ENCODE data around the gene NDFIP2. TPM values are rescaled to one million over a fixed set of nuclear protein-coding genes. Genes with fewer than 3 reads are reported as not detected.

NDFIP2 gene
- total RNA-seq, 4 donors from 2014 or later, result 56.9 to 116 (median 83.6) TPM

- no peak for TF ChIP-seq POLR2A (IDR thresholded peaks at IDR 0.05)
- no peak for TF ChIP-seq CTCF (IDR thresholded peaks at IDR 0.05)
- no peak for TF ChIP-seq EP300 (IDR thresholded peaks at IDR 0.05; ENCODE audit: low read depth)
- TF ChIP-seq POLR2AphosphoS5 (IDR thresholded peaks at IDR 0.05), result no peak
- DNase-seq, result no peak
- H3K27me3 ChIP-seq, result no peaks in the 10 kb centered on the region
- intact Hi-C loops (cut with DNase I; ENCODE audit: low total_unique reads), result no loop called here
- no peaks in the 10 kb centered on the region for H3K4me1 ChIP-seq
- no peak overlapping the region for H3K27ac ChIP-seq
- H3K9me3 ChIP-seq, result no peaks in the 10 kb centered on the region
- WGBS, 2 donors (ENCODE audit: low coverage in 1 of 2), result 76 to 79% methylated on average over 4 of the region's 4 CpGs
- in situ Hi-C loops (cut with MboI; ENCODE audit: low pct_ligation_motif_present in 1 of 4, low pct_unique_long_range_greater_than_20kb in 1 of 4, low sequenced_read_pairs in 3 of 4), result no loop called here
- no peak overlapping the region for H3K4me3 ChIP-seq
- no peaks in the 10 kb centered on the region for H3K36me3 ChIP-seq
Measured at GRCh38 chr13:79547211-79548195, 66.5 kb downstream of the NDFIP2 start.

- in situ Hi-C loops (cut with MboI; ENCODE audit: low pct_ligation_motif_present in 1 of 4, low pct_unique_long_range_greater_than_20kb in 1 of 4, low sequenced_read_pairs in 3 of 4), result no loop called here
- no peaks in the 10 kb centered on the region for H3K27me3 ChIP-seq
- no peak overlapping the region for H3K27ac ChIP-seq
- no peak for DNase-seq
- intact Hi-C loops (cut with DNase I; ENCODE audit: low total_unique reads), result no loop called here
- H3K4me3 ChIP-seq, result no peak overlapping the region
- H3K9me3 ChIP-seq, result no peaks in the 10 kb centered on the region
- TF ChIP-seq POLR2AphosphoS5 (IDR thresholded peaks at IDR 0.05), result no peak
- no peaks in the 10 kb centered on the region for H3K36me3 ChIP-seq
- H3K4me1 ChIP-seq, result no peaks in the 10 kb centered on the region
Measured at GRCh38 chr13:79548902-79549301, 67.9 kb downstream of the NDFIP2 start.

- in situ Hi-C loops (cut with MboI; ENCODE audit: low pct_ligation_motif_present in 1 of 4, low pct_unique_long_range_greater_than_20kb in 1 of 4, low sequenced_read_pairs in 3 of 4), result no loop called here
- intact Hi-C loops (cut with DNase I; ENCODE audit: low total_unique reads), result no loop called here
- DNase-seq, result no peak
Measured at GRCh38 chr13:79549355-79550106, 68.6 kb downstream of the NDFIP2 start.

GRCh38 chr13:79557666-79558065 is 76.7 kb downstream of the NDFIP2 start:
- no peak for DNase-seq
- in situ Hi-C loops (cut with MboI; ENCODE audit: low pct_ligation_motif_present in 1 of 4, low pct_unique_long_range_greater_than_20kb in 1 of 4, low sequenced_read_pairs in 3 of 4), result no loop called here
- H3K9me3 ChIP-seq, result peaks cover 6 to 15% of the 10 kb centered on the region in 2 donors
- intact Hi-C loops (cut with DNase I; ENCODE audit: low total_unique reads), result no loop called here
- 96 to 100% methylated on average over 2 of the region's 2 CpGs for WGBS, 2 donors (ENCODE audit: low coverage in 1 of 2)
- H3K4me1 ChIP-seq, result no peaks in the 10 kb centered on the region
- no peaks in the 10 kb centered on the region for H3K27me3 ChIP-seq
- H3K4me3 ChIP-seq, result no peak overlapping the region
- no peak for TF ChIP-seq POLR2AphosphoS5 (IDR thresholded peaks at IDR 0.05)
- no peak for TF ChIP-seq CTCF (IDR thresholded peaks at IDR 0.05)
- TF ChIP-seq POLR2A (IDR thresholded peaks at IDR 0.05), result no peak
- TF ChIP-seq EP300 (IDR thresholded peaks at IDR 0.05; ENCODE audit: low read depth), result no peak
- H3K36me3 ChIP-seq, result peaks cover 0 to 15% (median 0%) of the 10 kb centered on the region in 4 donors
- H3K27ac ChIP-seq, result no peak overlapping the region

More at GRCh38 chr13:79549355-79550106, 68.6 kb downstream of the NDFIP2 start:
- Histone ChIP-seq H3K27me3 (no peaks in the 10 kb centered on the region), H3K9me3 (no peaks in the 10 kb centered on the region), H3K4me1 (no peaks in the 10 kb centered on the region), H3K27ac (no peak overlapping the region), H3K36me3 (no peaks in the 10 kb centered on the region), H3K4me3 (no peak overlapping the region)
- 72 to 86% methylated on average over 2 of the region's 2 CpGs for WGBS, 2 donors (ENCODE audit: low coverage in 1 of 2)
- TF ChIP-seq POLR2AphosphoS5 (IDR thresholded peaks at IDR 0.05) (no peak), EP300 (IDR thresholded peaks at IDR 0.05; ENCODE audit: low read depth) (no peak), CTCF (IDR thresholded peaks at IDR 0.05) (no peak), POLR2A (IDR thresholded peaks at IDR 0.05) (no peak)

All from transverse colon (tissue), 4 donors.